Stimulated activated naive CD8-positive, alpha-beta T cell treated with anti-CD3 and anti-CD28 coated beads, Interleukin-15, Interleukin-2, amounts not matched to agents 100 ng/mL and 50 ng/mL, for 24 hours (primary cell): Measurements from ENCODE around the gene KYAT1.
A peak's percentile ranks its signal among the peaks of the same experiment; 100 is the strongest.
"Not testable (repeated sequence)": the region's sequence is repeated elsewhere in the genome, so short reads cannot be mapped to it uniquely, and the experiment has no call there.

Experiments used
- H3K27ac Mint-ChIP-seq: one replicate; pipeline ENCODE4 v1.8.0; 2021; ENCODE audit warnings: mild to moderate bottlenecking, mixed read lengths
- H3K27me3 Mint-ChIP-seq: one replicate; pipeline ENCODE4 v1.8.0; 2021; ENCODE audit warnings: mixed read lengths
- H3K36me3 Mint-ChIP-seq: one replicate; pipeline ENCODE4 v1.8.0; 2021; ENCODE audit warnings: low read depth, mixed read lengths
- H3K4me1 Mint-ChIP-seq: one replicate; pipeline ENCODE4 v1.8.0; 2021; ENCODE audit warnings: low read depth, mixed read lengths
- H3K4me3 Mint-ChIP-seq: one replicate; pipeline ENCODE4 v1.8.0; 2021; ENCODE audit warnings: mild to moderate bottlenecking, mixed read lengths
- H3K9me3 Mint-ChIP-seq: one replicate; pipeline ENCODE4 v1.8.0; 2021; ENCODE audit warnings: mixed read lengths

KYAT1 gene

DNA sequence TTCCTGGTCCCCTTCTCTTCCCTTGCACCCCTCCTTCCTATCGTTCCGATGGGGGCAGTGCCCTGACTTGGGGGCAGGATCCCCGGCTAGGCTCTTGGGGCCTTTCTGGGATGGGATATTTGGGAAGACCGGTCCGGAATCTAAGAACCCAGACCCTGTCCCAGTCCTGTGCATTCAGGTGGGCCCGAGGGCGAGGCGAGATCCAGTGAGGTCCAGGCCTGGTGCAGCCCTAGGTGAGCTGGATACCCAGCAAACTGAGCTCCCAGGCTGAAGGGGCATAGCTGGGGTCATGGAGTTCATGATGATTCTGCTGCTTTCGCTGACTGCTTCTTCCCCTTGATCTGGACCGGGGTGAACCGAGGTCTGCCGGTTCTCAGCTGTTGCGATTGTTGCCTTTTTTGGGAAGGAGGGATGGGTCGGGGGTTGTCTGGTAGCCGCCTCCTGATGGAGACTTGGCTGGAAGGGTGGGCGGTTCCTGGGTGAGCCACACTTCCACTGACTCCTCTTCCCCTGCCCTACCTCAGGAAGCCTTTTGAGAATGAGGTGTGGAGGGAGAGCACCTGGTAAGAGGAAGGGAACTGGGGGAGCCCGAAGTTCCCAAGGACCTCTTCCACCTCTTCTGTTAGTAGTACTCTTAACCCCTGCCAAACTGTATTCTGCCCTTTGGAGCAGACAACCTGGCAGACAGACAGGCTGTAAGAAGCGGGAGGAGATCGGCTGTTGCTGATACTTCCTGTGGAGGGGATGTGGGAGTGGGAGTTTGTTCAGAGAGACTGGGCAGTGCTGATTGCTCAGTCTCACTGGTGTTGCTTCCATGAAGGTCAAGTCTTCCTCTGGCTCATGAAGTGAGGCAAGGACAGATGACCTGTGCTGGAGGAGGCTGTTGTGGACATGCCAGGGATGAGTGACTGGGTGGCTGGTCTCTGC, 1.2 kb upstream of the KYAT1 start:
- H3K9me3 Mint-ChIP-seq, result no peaks in the 10 kb centered on the region
- H3K27me3 Mint-ChIP-seq, result no peaks in the 10 kb centered on the region
- peaks cover 43% of the 10 kb centered on the region for H3K4me1 Mint-ChIP-seq
- peak overlapping the region; percentile 94 for H3K27ac Mint-ChIP-seq
- peaks cover 10% of the 10 kb centered on the region for H3K36me3 Mint-ChIP-seq
- peak overlapping the region; percentile 93 for H3K4me3 Mint-ChIP-seq

DNA sequence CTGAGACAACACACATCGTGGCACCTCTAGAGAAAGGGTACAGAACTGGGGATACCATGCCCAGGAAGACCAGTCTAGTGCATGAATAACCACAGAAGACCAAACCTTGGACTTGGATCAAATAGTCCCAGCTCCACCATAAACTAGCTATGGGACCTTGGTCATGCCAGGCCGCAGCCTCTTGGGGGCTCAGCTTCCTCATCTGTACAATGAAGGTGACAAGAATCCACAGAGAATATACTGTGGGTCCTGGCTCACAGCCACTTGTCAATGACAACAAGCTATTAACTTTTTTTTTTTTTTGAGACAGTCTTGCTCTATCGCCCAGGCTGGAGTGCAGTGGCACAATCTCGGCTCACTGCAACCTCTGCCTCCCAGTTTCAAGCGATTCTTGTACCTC, 3.9 kb downstream of the KYAT1 start:
- no peaks in the 10 kb centered on the region for H3K36me3 Mint-ChIP-seq
- H3K9me3 Mint-ChIP-seq, result no peaks in the 10 kb centered on the region
- peaks cover 17% of the 10 kb centered on the region for H3K4me1 Mint-ChIP-seq
- no peaks in the 10 kb centered on the region for H3K27me3 Mint-ChIP-seq
- no peak overlapping the region for H3K4me3 Mint-ChIP-seq
- no peak overlapping the region for H3K27ac Mint-ChIP-seq

DNA sequence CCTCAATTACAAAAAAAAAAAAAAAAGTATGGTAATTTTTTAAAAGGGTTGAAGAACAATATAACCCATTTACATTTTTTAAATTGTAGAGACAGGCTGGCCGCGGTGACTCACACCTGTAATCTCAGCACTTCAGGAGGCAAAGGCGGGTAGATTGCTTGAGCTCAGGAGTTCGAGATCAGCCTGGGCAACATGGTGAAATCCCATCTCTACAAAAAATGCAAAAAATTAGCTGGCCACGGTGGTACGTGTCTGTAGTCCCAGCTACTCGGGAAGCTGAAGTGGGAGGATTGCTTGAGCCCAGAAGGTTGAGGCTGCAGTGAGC, 10.8 kb downstream of the KYAT1 start:
- H3K4me3 Mint-ChIP-seq, H3K27me3 Mint-ChIP-seq, H3K36me3 Mint-ChIP-seq, H3K27ac Mint-ChIP-seq, H3K9me3 Mint-ChIP-seq, H3K4me1 Mint-ChIP-seq: not testable (repeated sequence)

DNA sequence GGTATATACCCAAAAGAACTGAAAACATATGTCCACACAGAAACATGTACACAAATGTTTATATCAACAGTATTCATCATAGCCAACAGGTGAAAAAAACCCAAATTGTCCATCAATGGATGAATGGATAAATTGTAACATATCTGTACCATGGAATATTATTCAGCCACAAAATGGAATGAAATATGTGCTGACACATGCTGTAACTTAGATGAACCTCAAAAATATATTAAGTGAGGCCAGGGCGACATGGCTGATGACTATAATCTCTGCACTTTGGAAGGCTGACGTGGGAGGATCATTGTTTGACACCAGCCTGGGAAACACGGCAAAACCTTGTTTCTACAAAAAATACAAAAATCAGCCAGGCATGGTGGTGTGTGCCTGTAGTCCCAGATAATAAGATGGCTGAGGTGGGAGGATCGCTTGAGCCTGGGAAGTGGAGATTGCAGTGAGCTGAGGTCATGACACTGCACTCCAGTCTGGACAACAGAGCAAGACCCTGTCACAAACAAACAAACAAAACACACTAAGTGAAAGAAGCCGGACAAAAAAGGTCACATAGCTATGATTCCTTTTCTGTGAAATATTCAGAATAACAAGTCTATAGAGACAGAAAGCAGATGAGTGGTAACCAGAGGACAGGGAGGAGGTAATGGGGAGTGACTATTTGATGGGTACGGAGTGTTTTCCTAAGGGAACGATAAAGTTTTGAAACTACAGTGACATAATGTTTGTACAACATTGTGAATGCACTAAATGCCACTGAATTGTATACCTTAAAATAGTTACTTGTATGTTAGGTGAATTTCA, 11.4 kb downstream of the KYAT1 start:
- no peaks in the 10 kb centered on the region for H3K27me3 Mint-ChIP-seq
- H3K36me3 Mint-ChIP-seq, result peaks cover 9% of the 10 kb centered on the region
- peaks cover 8% of the 10 kb centered on the region for H3K4me1 Mint-ChIP-seq
- no peak overlapping the region for H3K27ac Mint-ChIP-seq
- H3K9me3 Mint-ChIP-seq, result no peaks in the 10 kb centered on the region
- H3K4me3 Mint-ChIP-seq, result no peak overlapping the region

DNA sequence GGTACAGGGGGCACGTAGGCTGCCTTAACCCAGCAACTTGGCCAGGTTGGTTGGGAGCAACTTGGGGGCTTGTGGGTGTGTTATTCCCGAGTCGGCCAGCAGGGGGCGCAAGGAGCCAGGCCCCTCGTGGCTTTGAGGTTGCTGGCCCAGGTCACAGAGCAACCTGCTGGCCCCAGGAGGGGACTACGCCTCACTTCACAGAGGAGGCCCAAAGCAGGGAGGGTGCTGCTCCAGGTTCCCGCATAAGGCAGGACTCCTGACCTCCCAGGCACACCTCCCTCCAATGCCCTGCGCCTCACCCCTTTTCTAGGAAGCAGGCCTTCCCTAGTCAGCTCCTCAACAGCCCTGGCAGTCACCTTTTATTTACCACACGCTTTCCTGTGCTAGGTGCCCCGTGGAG, 18.1 kb downstream of the KYAT1 start:
- Mint-ChIP-seq H3K36me3 (no peaks in the 10 kb centered on the region), H3K9me3 (no peaks in the 10 kb centered on the region), H3K4me3 (no peak overlapping the region), H3K4me1 (peaks cover 5% of the 10 kb centered on the region), H3K27ac (no peak overlapping the region), H3K27me3 (no peaks in the 10 kb centered on the region)

DNA sequence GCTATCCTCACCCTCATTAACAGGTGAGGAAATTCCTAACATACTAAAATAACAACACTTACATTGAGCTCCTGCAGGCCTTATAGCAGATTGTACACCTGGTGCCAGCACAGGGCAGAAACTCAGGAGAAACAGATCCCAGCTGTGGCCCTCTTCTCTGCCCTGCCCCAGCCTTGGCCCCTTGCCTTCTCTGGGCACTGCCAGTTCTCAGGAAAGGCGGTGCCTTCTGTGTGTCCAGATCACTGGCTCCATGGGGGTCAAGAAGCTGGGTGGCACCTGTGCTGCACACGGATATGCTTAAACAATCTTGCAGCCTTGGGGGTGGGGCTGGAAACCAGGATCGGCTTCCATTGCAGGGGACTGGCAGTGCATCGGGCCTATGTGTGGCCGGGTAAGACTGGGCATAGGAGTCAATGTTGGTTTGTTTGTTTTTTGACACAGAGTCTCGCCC, 19.3 kb downstream of the KYAT1 start:
- H3K9me3 Mint-ChIP-seq, result no peaks in the 10 kb centered on the region
- H3K4me3 Mint-ChIP-seq, result no peak overlapping the region
- no peaks in the 10 kb centered on the region for H3K27me3 Mint-ChIP-seq
- peaks cover 5% of the 10 kb centered on the region for H3K4me1 Mint-ChIP-seq
- H3K36me3 Mint-ChIP-seq, result no peaks in the 10 kb centered on the region
- H3K27ac Mint-ChIP-seq, result no peak overlapping the region

DNA sequence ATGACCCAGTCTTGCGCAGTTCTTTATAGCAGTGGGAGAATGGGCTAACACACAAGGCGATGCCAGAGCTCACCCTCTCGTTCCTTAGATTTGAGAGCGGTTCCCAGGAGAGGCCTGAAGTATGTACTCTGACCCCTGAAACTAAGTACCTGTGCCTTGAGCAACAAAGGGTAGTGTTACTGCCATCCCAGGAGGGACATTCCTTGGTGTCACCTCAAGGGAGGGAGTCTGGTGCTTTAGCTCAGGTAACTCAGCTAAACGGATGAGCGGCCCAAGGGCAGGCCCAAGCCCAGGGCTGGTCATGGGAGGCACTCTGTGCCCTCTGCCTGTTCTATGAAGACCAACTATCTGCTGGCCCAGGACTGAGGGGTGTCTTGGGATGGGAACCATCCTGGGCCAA, 20.2 kb downstream of the KYAT1 start:
- Mint-ChIP-seq H3K4me1 (peaks cover 5% of the 10 kb centered on the region), H3K36me3 (no peaks in the 10 kb centered on the region), H3K9me3 (no peaks in the 10 kb centered on the region), H3K4me3 (no peak overlapping the region), H3K27me3 (no peaks in the 10 kb centered on the region), H3K27ac (no peak overlapping the region)

DNA sequence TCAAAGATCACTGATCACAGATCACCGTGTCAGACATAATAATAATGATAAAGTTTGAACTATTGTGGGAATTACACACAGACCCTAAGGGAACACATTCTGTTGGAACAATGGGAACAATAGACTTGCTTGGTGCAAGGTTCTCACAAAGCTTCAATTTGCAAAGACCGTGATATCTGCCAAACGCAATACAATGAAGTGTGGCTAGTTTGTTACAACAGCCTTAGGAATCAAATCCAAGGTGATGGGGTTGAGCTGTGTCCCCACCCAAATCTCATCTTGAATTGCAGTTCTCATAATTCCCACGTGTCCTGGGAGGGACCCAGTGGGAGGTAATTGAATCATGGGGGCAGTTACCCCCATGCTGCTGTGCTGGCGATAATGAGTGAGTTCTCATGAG, 20.8 kb downstream of the KYAT1 start:
- H3K27ac Mint-ChIP-seq, result no peak overlapping the region

DNA sequence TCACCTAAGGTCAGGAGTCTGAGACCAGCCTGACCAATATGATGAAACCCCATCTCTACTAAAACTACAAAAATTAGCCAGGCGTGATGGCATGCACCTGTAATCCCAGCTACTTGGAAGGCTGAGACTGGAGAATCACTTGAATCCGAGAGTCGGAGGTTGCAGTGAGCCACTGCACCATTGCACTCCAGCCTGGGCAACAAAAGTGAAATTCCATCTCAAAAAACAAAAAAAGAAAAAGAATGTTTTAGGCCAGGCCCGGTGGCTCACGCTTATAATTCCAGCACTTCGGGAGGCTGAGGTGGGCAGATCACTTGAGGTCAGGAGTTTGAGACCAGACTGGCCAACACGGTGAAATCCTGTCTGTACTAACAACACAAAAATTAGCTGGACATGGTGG, 23.3 kb downstream of the KYAT1 start:
- not testable (repeated sequence) for H3K4me3 Mint-ChIP-seq, H3K27ac Mint-ChIP-seq, H3K9me3 Mint-ChIP-seq, H3K36me3 Mint-ChIP-seq, H3K27me3 Mint-ChIP-seq, H3K4me1 Mint-ChIP-seq

More for the DNA sequence above, 20.8 kb downstream of the KYAT1 start:
- no peaks in the 10 kb centered on the region for H3K36me3 Mint-ChIP-seq
- H3K9me3 Mint-ChIP-seq, result no peaks in the 10 kb centered on the region
- H3K4me3 Mint-ChIP-seq, result no peak overlapping the region
- H3K27me3 Mint-ChIP-seq, result no peaks in the 10 kb centered on the region
- peaks cover 5% of the 10 kb centered on the region for H3K4me1 Mint-ChIP-seq

DNA sequence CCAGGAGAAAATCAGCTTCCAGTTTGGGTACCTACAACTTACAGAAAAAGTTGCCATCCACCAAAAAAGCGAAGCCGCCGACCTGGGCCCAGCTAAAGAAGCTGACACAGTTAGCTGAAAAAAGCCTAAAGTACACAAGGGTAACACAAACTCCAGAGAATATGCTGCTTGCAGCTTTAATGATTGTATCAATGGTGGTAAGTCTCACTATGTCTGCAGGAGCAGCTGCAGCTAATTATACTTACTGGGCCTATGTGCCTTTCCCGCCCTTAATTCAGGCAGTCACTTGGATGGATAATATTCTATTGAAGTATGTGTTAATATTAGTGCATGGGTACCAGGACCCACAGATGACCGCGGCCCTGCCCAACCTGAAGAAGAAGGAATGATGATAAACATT, 27.3 kb downstream of the KYAT1 start:
- H3K27ac Mint-ChIP-seq, H3K4me1 Mint-ChIP-seq, H3K27me3 Mint-ChIP-seq, H3K4me3 Mint-ChIP-seq: not testable (repeated sequence)
- peaks cover 19% of the 10 kb centered on the region for H3K9me3 Mint-ChIP-seq
- peaks cover 27% of the 10 kb centered on the region for H3K36me3 Mint-ChIP-seq

DNA sequence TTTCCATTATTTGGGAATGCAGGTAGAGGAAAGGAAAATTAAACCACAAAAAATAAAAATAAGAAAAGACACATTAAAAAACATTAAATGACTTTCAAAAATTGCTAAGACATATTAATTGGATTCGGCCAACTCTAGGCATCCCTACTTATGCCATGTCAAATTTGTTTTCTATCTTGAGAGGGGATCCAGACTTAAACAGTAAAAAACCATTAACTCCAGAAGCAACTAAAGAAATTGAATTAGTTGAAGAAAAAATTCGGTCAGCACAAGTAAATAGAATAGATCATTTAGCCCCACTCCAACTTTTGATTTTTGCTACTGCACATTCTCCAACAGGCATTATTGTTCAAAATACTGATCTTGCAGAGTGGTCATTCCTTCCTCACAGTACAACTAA, 29.1 kb downstream of the KYAT1 start:
- not testable (repeated sequence) for H3K27ac Mint-ChIP-seq, H3K27me3 Mint-ChIP-seq, H3K4me3 Mint-ChIP-seq, H3K4me1 Mint-ChIP-seq
- H3K9me3 Mint-ChIP-seq, result peaks cover 19% of the 10 kb centered on the region
- H3K36me3 Mint-ChIP-seq, result peaks cover 34% of the 10 kb centered on the region

DNA sequence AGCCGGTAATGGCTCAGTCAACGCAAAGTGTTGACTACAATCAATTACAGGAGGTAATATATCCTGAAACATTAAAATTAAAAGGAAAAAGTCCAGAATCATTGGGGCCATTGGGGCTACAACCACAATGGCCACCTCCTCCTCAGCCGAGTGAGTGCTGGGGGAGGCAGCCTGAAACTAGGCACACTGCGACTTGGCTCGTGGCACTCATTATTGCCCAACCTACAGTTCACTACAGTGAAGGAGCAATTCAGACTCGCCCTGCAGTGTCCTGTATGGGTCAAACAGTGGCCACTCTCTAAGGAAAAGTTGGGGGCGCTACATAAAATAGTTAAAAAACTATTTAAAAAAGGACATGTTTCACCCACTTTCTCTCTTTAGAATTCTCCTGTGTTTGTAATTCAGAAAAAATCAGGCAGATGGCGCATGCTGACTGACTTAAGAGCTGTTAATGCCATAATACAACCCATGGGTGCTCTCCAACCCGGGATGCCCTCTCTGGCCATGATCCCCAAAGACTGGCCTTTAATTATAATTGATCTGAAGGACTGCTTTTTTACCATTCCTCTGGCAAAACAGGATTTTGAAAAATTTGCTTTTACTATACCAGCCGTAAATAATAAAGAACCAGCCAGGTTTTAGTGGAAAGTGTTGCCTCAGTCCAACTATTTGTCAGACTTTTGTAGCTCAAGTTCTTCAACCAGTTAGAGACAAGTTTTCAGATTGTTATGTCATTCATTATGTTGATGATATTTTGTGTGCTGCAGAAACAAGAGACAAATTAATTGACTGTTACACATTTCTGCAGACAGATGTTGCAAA, 29.8 kb downstream of the KYAT1 start:
- H3K4me3 Mint-ChIP-seq, H3K27ac Mint-ChIP-seq, H3K27me3 Mint-ChIP-seq, H3K4me1 Mint-ChIP-seq: not testable (repeated sequence)
- peaks cover 19% of the 10 kb centered on the region for H3K9me3 Mint-ChIP-seq
- H3K36me3 Mint-ChIP-seq, result peaks cover 35% of the 10 kb centered on the region

DNA sequence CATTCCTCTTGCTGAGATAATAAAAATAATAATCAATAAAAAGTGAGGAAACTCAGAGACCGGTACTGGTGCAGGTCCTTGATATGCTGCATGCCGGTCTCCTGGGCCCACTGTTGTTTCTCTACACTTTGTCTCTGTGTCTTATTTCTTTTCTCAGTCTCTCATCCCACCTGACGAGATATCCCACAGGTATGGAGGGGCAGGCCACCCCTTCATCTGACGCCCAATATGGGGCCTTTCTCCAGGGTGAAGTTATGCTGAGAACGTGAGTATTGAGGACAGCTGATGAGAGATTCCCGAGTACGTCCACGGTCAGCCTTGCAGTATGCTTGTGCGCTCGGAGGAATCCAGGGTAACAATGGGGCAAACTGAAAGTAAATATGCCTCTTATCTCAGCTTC, 30.7 kb downstream of the KYAT1 start:
- H3K4me1 Mint-ChIP-seq, H3K27me3 Mint-ChIP-seq, H3K27ac Mint-ChIP-seq, H3K4me3 Mint-ChIP-seq: not testable (repeated sequence)
- Mint-ChIP-seq H3K36me3 (peaks cover 35% of the 10 kb centered on the region), H3K9me3 (peaks cover 19% of the 10 kb centered on the region)

DNA sequence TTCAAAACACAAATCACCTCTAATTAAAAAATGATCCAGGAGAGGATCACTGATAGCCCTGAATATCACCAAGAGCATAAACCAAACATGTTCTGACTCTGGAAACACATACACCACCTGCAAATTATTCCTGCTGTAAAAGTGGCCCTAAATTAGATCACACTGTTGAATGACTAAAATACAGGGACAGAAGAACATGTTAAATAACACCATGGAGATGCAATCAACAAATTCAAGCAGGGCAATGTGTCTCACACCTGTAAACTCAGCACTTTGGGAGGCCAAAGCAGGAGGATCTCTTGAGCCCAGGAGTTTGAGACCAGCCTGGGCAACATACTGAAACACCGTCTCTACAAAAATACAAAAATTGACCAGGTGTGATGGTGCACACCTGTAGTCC, 33.9 kb downstream of the KYAT1 start:
- peaks cover 40% of the 10 kb centered on the region for H3K36me3 Mint-ChIP-seq
- H3K27ac Mint-ChIP-seq, result no peak overlapping the region
- H3K27me3 Mint-ChIP-seq, result no peaks in the 10 kb centered on the region
- H3K4me1 Mint-ChIP-seq, result no peaks in the 10 kb centered on the region
- H3K4me3 Mint-ChIP-seq, result no peak overlapping the region
- H3K9me3 Mint-ChIP-seq, result peaks cover 19% of the 10 kb centered on the region

DNA sequence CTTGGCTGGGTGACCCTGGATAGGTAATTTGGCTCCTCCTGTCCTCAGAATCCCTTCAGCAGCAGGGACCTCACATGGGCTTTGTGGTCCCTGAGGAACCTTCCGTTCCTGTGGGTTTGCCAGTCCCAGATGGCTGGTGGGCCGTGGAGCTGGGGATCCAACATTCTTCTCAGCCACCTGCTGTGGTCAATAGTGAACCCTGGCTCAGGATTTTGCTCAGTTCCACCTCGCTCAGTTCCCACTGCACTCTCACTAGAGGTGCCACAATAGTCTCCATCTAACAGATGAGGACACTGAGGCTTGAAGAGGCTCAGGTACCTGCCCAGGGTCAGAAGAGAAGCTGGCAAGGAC, 35.1 kb downstream of the KYAT1 start:
- Mint-ChIP-seq H3K27me3 (no peaks in the 10 kb centered on the region), H3K4me1 (no peaks in the 10 kb centered on the region), H3K36me3 (peaks cover 37% of the 10 kb centered on the region), H3K9me3 (peaks cover 18% of the 10 kb centered on the region), H3K4me3 (no peak overlapping the region), H3K27ac (no peak overlapping the region)
